SK-N-MC (cell line): Measurements from ENCODE around the gene RPL6.

ENCODE experiments used
- EZH2 ChIP-seq: fragments of 200-600 bp; sonication (generic); IDR thresholded peaks from one replicate; pipeline ENCODE4 v1.6.1; 2017; ENCODE audit warnings: antibody characterized with exemption
- FOXP2 ChIP-seq: optimal IDR thresholded peaks from 2 replicates; pipeline ENCODE3; 2011; ENCODE audit warnings: mild to moderate bottlenecking, moderate library complexity; ENCODE audit not compliant: insufficient read depth; ENCODE audit errors: extremely low read length, control extremely low read depth
- POLR2AphosphoS5 ChIP-seq: IDR thresholded peaks from 2 replicates; pipeline ENCODE4 v1.6.1; 2012; ENCODE audit warnings: mild to moderate bottlenecking, low read depth, low read length, borderline replicate concordance

DNA sequence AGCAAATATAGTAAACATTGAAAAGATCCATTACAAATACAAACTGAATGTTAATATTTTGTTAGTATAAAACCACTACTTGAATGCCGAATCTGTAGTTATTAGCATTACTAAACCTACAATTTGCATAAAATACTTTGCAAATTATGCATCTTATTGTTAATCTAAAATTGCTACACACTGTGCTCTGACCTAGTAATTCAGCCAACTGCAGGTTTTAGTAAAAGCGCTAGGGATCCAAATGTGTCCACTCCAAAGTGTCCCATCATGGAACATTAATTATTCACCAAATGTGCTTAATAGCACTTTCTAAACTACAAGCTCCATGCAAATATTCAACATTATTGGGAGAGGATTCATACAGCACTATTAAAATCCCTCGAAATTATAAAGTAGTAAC is 41.4 kb downstream of the RPL6 start:
- no peak for TF ChIP-seq EZH2
- no peak for TF ChIP-seq POLR2AphosphoS5
- TF ChIP-seq FOXP2: no peak
